ENCODE data around the gene SORCS2.

SORCS2 gene

GRCh38 chr4:7739918-7740865 is 547.9 kb downstream of the SORCS2 start:
- no peak for TF ChIP-seq GATA2 (IDR thresholded peaks at IDR 0.05; ENCODE audit: low read depth, low read length)
- no peak for TF ChIP-seq GATA3 (IDR thresholded peaks at IDR 0.05; ENCODE audit: low read depth, low read length)

GRCh38 chr4:7740866-7741525 is 548.7 kb downstream of the SORCS2 start:
- no peak for TF ChIP-seq GATA3 (IDR thresholded peaks at IDR 0.05; ENCODE audit: low read depth, low read length)
- TF ChIP-seq GATA2 (IDR thresholded peaks at IDR 0.05; ENCODE audit: low read depth, low read length) = no peak

- TF ChIP-seq GATA2 (IDR thresholded peaks at IDR 0.05; ENCODE audit: low read depth, low read length) = no peak
- TF ChIP-seq GATA3 (IDR thresholded peaks at IDR 0.05; ENCODE audit: low read depth, low read length) = no peak
These were observed 549.8 kb downstream of the SORCS2 start for GRCh38 chr4:7741946-7742806.

GRCh38 chr4:7742807-7743280 is 550.5 kb downstream of the SORCS2 start:
- no peak for TF ChIP-seq GATA3 (IDR thresholded peaks at IDR 0.05; ENCODE audit: low read depth, low read length)
- TF ChIP-seq GATA2 (IDR thresholded peaks at IDR 0.05; ENCODE audit: low read depth, low read length) = no peak

- TF ChIP-seq GATA2 (IDR thresholded peaks at IDR 0.05; ENCODE audit: low read depth, low read length) (no peak), GATA3 (IDR thresholded peaks at IDR 0.05; ENCODE audit: low read depth, low read length) (no peak)
These were observed 551.9 kb downstream of the SORCS2 start for GRCh38 chr4:7744142-7744804.

- TF ChIP-seq GATA3 (IDR thresholded peaks at IDR 0.05; ENCODE audit: low read depth, low read length) (no peak), GATA2 (IDR thresholded peaks at IDR 0.05; ENCODE audit: low read depth, low read length) (no peak)
These were observed 553.1 kb downstream of the SORCS2 start for GRCh38 chr4:7745301-7745885.

GRCh38 chr4:7746351-7747061 is 554.2 kb downstream of the SORCS2 start:
- TF ChIP-seq GATA3 (IDR thresholded peaks at IDR 0.05; ENCODE audit: low read depth, low read length) (no peak), GATA2 (IDR thresholded peaks at IDR 0.05; ENCODE audit: low read depth, low read length) (no peak)

- TF ChIP-seq GATA3 (IDR thresholded peaks at IDR 0.05; ENCODE audit: low read depth, low read length) (no peak), GATA2 (IDR thresholded peaks at IDR 0.05; ENCODE audit: low read depth, low read length) (no peak)
These were observed 554.7 kb downstream of the SORCS2 start for GRCh38 chr4:7747062-7747385.

- TF ChIP-seq GATA3 (IDR thresholded peaks at IDR 0.05; ENCODE audit: low read depth, low read length) (no peak), GATA2 (IDR thresholded peaks at IDR 0.05; ENCODE audit: low read depth, low read length) (no peak)
These were observed 555.2 kb downstream of the SORCS2 start for GRCh38 chr4:7747566-7747965.

GRCh38 chr4:7750523-7750922 is 558.2 kb downstream of the SORCS2 start:
- TF ChIP-seq GATA3 (IDR thresholded peaks at IDR 0.05; ENCODE audit: low read depth, low read length) = no peak
- no peak for TF ChIP-seq GATA2 (IDR thresholded peaks at IDR 0.05; ENCODE audit: low read depth, low read length)

GRCh38 chr4:7750972-7751371 is 558.6 kb downstream of the SORCS2 start:
- TF ChIP-seq GATA3 (IDR thresholded peaks at IDR 0.05; ENCODE audit: low read depth, low read length) = no peak

GRCh38 chr4:7752649-7753048 is 560.3 kb downstream of the SORCS2 start:
- TF ChIP-seq GATA3 (IDR thresholded peaks at IDR 0.05; ENCODE audit: low read depth, low read length) (no peak), GATA2 (IDR thresholded peaks at IDR 0.05; ENCODE audit: low read depth, low read length) (no peak)

GRCh38 chr4:7753271-7753670 is 560.9 kb downstream of the SORCS2 start:
- no peak for TF ChIP-seq GATA2 (IDR thresholded peaks at IDR 0.05; ENCODE audit: low read depth, low read length)
- no peak for TF ChIP-seq GATA3 (IDR thresholded peaks at IDR 0.05; ENCODE audit: low read depth, low read length)

All from SH-SY5Y (cell line).